GM10266 (cell line): Measurements from ENCODE around the gene SERINC5.
"Not testable (repeated sequence)": the region's sequence is repeated elsewhere in the genome, so short reads cannot be mapped to it uniquely, and the experiment has no call there.

Experiments used
- DNase-seq: peaks from one replicate; pipeline ENCODE4 v3.0.0; 2012; ENCODE audit errors: extremely low spot score
- TF ChIP-seq, protein P1 (sequence below): IDR thresholded peaks from 2 replicates; pipeline ENCODE4 v1.5.1; 2012; ENCODE audit warnings: mild to moderate bottlenecking, low read depth; ENCODE audit not compliant: control insufficient read depth, insufficient read depth; ENCODE audit errors: missing control alignments

Gene SERINC5

DNA sequence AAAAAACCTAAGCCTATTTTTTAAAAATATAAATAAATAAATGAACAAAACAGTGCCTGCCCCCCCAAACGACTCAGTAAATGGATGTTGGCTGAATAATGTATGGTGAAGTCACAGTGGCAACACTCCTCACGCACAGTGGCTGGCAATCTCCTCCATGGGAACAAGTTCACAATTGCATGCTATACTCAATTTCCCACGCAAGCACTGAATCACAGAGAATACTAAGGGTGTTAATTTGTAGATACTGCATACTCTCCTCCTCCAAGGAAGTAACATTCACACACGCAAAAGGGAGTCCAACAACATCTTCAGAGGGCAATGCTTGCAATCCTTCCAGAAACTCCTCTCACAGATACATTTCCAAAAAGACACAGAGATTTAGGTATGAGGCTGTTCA is 47.5 kb downstream of the SERINC5 start:
- DNase-seq, result no peak
- TF ChIP-seq, protein P1, sequence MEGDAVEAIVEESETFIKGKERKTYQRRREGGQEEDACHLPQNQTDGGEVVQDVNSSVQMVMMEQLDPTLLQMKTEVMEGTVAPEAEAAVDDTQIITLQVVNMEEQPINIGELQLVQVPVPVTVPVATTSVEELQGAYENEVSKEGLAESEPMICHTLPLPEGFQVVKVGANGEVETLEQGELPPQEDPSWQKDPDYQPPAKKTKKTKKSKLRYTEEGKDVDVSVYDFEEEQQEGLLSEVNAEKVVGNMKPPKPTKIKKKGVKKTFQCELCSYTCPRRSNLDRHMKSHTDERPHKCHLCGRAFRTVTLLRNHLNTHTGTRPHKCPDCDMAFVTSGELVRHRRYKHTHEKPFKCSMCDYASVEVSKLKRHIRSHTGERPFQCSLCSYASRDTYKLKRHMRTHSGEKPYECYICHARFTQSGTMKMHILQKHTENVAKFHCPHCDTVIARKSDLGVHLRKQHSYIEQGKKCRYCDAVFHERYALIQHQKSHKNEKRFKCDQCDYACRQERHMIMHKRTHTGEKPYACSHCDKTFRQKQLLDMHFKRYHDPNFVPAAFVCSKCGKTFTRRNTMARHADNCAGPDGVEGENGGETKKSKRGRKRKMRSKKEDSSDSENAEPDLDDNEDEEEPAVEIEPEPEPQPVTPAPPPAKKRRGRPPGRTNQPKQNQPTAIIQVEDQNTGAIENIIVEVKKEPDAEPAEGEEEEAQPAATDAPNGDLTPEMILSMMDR, result no peak

- TF ChIP-seq, protein P1, result no peak
These were observed 48.0 kb downstream of the SERINC5 start for GRCh38 chr5:80207832-80208231.

GRCh38 chr5:80206282-80206681 is 49.6 kb downstream of the SERINC5 start:
- TF ChIP-seq, protein P1, result no peak
- DNase-seq, result no peak

More at GRCh38 chr5:80207832-80208231, 48.0 kb downstream of the SERINC5 start:
- no peak for DNase-seq

- TF ChIP-seq, protein P1, result no peak
- no peak for DNase-seq
These were observed 50.0 kb downstream of the SERINC5 start for GRCh38 chr5:80205846-80206245.

GRCh38 chr5:80204808-80205614 is 50.8 kb downstream of the SERINC5 start:
- TF ChIP-seq, protein P1, result no peak

DNA sequence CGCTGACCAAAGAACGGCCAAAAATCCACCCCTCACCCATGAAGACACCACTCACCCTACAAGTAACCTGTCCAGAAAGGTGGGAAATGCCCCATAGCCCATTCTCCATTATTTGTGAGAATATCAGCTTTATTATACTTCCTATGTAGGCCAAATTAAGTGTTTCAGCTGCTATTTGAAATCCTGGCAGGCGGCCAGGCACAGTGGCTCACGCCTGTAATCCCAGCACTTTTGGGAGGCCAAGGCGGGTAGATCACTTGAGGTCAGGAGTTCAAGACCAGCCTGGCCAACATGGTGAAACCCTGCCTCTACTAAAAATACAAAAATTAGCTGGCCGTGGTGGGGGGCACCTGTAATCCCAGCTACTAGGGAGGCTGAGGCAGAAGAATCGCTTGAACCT is 54.1 kb downstream of the SERINC5 start:
- not testable (repeated sequence) for DNase-seq

More at GRCh38 chr5:80204808-80205614, 50.8 kb downstream of the SERINC5 start:
- DNase-seq, result no peak

GRCh38 chr5:80198920-80199319 is 56.9 kb downstream of the SERINC5 start:
- TF ChIP-seq, protein P1, result no peak
- no peak for DNase-seq
